Trophoblast cell (in vitro differentiated cells and primary cell): ENCODE results near the gene ZMYND8.
"Not testable (repeated sequence)": the region's sequence is repeated elsewhere in the genome, so short reads cannot be mapped to it uniquely, and the experiment has no call there.

Experiments used
- DNase-seq, 2 donors: peaks; one replicate each; pipeline ENCODE4 v3.0.0-alpha.2; 2016
- H2AFZ ChIP-seq: 2 replicates; pipeline ENCODE4 v1.6.1; 2013; ENCODE audit warnings: low read length, moderate library complexity, mild to moderate bottlenecking; ENCODE audit not compliant: insufficient read depth, poor library complexity
- H2AK5ac ChIP-seq: 2 replicates; pipeline ENCODE4 v1.6.1; 2013; ENCODE audit warnings: mild to moderate bottlenecking, low read length
- H2BK120ac ChIP-seq: 2 replicates; pipeline ENCODE4 v1.6.1; 2013; ENCODE audit warnings: low read length, mild to moderate bottlenecking, moderate library complexity; ENCODE audit not compliant: insufficient read depth, poor library complexity
- H2BK12ac ChIP-seq: 2 replicates; pipeline ENCODE4 v1.6.1; 2013; ENCODE audit warnings: mild to moderate bottlenecking, low read length, moderate library complexity
- H2BK5ac ChIP-seq: 2 replicates; pipeline ENCODE4 v1.6.1; 2013; ENCODE audit warnings: low read length, low read depth, moderate library complexity, mild to moderate bottlenecking; ENCODE audit not compliant: poor library complexity
- H3K14ac ChIP-seq: 2 replicates; pipeline ENCODE4 v1.6.1; 2013; ENCODE audit warnings: mild to moderate bottlenecking, low read length
- H3K18ac ChIP-seq: 2 replicates; pipeline ENCODE4 v1.6.1; 2013; ENCODE audit warnings: mild to moderate bottlenecking, low read length
- H3K23ac ChIP-seq: 2 replicates; pipeline ENCODE4 v1.6.1; 2013; ENCODE audit warnings: low read length
- H3K27ac ChIP-seq: 2 replicates; pipeline ENCODE4 v1.5.1; 2013; ENCODE audit warnings: low read depth, mild to moderate bottlenecking, inconsistent platforms, low read length, moderate library complexity
- H3K27me3 ChIP-seq: 2 replicates; pipeline ENCODE4 v1.6.1; 2013; ENCODE audit warnings: inconsistent platforms, mild to moderate bottlenecking, low read length, moderate library complexity; ENCODE audit not compliant: insufficient read depth
- H3K36me3 ChIP-seq, 2 experiments: 1 replicate in 1 of 2; 2 replicates in 1 of 2; pipeline ENCODE4 v1.6.1; 2013; ENCODE audit warnings: low read length in 2 of 2, mild to moderate bottlenecking in 2 of 2, moderate library complexity in 1 of 2; ENCODE audit not compliant: insufficient read depth in 2 of 2, control insufficient read depth in 1 of 2
- H3K4ac ChIP-seq: 2 replicates; pipeline ENCODE4 v1.6.1; 2013; ENCODE audit warnings: low read depth, mild to moderate bottlenecking, low read length, moderate library complexity
- H3K4me1 ChIP-seq, 2 experiments: 1 replicate in 1 of 2; 2 replicates in 1 of 2; pipeline ENCODE4 v1.6.1; 2013; ENCODE audit warnings: low read length in 2 of 2, mild to moderate bottlenecking in 2 of 2, moderate library complexity in 1 of 2; ENCODE audit not compliant: insufficient read depth in 2 of 2, control insufficient read depth in 1 of 2
- H3K4me2 ChIP-seq: 2 replicates; pipeline ENCODE4 v1.6.1; 2013; ENCODE audit warnings: inconsistent platforms, mild to moderate bottlenecking, low read length, moderate library complexity
- H3K4me3 ChIP-seq: 2 replicates; pipeline ENCODE4 v1.5.1; 2013; ENCODE audit warnings: mild to moderate bottlenecking, low read depth, low read length, inconsistent platforms
- H3K79me1 ChIP-seq: one replicate; pipeline ENCODE4 v1.6.1; 2013; ENCODE audit warnings: low read length
- H3K79me2 ChIP-seq: 2 replicates; pipeline ENCODE4 v1.6.1; 2013; ENCODE audit warnings: low read length, mild to moderate bottlenecking; ENCODE audit not compliant: control insufficient read depth, insufficient read depth, poor library complexity
- H3K9ac ChIP-seq: 2 replicates; pipeline ENCODE4 v1.6.1; 2013; ENCODE audit warnings: mild to moderate bottlenecking, low read length
- H3K9me3 ChIP-seq: 2 replicates; pipeline ENCODE4 v1.6.1; 2013; ENCODE audit warnings: low read depth, mild to moderate bottlenecking, control low read depth, inconsistent platforms, low read length; ENCODE audit not compliant: insufficient read depth
- H4K12ac ChIP-seq: 2 replicates; pipeline ENCODE4 v1.6.1; 2013; ENCODE audit warnings: low read depth, mild to moderate bottlenecking, low read length, moderate library complexity
- H4K8ac ChIP-seq: 2 replicates; pipeline ENCODE4 v1.6.1; 2013; ENCODE audit warnings: low read depth, mild to moderate bottlenecking, low read length, moderate library complexity
- H4K91ac ChIP-seq: one replicate; pipeline ENCODE4 v1.6.1; 2013; ENCODE audit warnings: low read depth, mild to moderate bottlenecking, low read length, moderate library complexity
- WGBS: extraction: QIAGEN DNeasy Blood & Tissue Kit; methylation state at CpG from one replicate; pipeline ENCODE4 v1.1.7; 2013; ENCODE audit warnings: missing lambda C conversion rate; ENCODE audit not compliant: insufficient read length, insufficient coverage; ENCODE audit errors: extremely low coverage; 5-methylcytosine and 5-hydroxymethylcytosine counted together

Gene ZMYND8

DNA sequence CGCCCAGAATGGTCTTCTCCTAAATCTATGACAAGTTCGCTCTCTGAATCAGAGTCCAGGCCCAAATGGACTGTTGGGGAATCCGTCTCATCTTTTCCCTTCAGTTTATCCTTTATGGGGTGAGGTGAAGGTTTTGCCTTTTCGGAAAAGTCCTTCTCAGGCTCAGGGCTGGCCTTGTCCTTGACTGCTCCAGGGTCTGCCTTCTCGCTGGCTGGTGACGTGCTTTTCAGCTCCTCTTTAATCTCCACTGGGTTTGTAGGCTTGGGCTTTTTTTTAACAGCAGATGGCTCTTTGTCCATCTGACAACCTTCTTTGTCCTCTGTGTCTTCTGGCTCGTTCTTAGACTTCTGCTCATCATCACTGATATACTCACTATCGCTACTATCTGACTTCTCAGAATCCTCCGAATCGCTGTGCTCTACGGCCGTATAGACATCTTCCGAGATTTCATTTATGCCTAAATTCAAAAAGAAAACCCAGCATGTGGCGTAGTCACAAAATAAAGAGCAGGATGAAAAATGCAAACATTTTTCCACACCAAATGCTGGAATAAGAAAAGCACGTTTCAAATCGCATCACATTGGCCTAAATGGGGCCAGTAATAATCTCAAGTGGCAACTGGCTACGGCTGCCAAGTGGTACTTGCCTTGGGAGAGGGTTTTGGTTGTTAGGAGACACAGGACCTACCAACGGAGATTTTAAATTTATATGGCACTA is 110.3 kb downstream of the ZMYND8 start:
- Histone ChIP-seq H3K79me1 (no peaks in the 10 kb centered on the region), H2BK120ac (no peak overlapping the region), H3K23ac (no peak overlapping the region), H3K79me2 (no peaks in the 10 kb centered on the region), H2BK5ac (no peak overlapping the region), H3K9ac (no peak overlapping the region), H3K4me3 (no peak overlapping the region), H3K14ac (no peak overlapping the region), H3K9me3 (peaks cover 2% of the 10 kb centered on the region), H3K27ac (no peak overlapping the region), H3K4me1 (no peaks in the 10 kb centered on the region), H4K12ac (no peak overlapping the region), H3K4ac (no peak overlapping the region), H3K18ac (no peak overlapping the region), H2AFZ (no peak overlapping the region), H3K27me3 (no peaks in the 10 kb centered on the region), H2AK5ac (no peak overlapping the region), H3K4me2 (no peak overlapping the region), H2BK12ac (no peak overlapping the region), H4K8ac (no peak overlapping the region), H4K91ac (no peak overlapping the region), H3K36me3 (peaks cover 39 to 66% of the 10 kb centered on the region in 2 experiments)
- no peak for DNase-seq
- WGBS = no CpG with 5 or more reads among the region's 18 CpGs

DNA sequence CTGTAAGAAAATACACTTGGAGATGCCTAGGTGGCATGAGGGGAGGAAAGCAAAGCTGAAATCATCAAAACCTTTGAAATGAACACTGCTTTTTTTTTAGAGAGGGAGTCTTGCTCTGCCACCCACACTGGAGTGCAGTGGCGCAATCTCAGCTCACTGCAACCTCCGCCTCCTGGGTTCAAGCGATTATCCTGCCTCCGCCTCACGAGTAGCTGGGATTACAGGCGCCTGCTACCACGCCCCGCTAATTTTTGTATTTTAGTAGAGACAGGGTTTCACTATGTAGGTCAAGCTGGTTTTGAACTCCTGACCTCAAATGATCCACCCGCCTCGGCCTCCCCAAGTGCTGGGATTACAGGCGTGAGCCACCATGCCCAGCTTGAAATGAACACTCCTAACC is 111.3 kb downstream of the ZMYND8 start:
- not testable (repeated sequence) for H4K91ac ChIP-seq, H2AFZ ChIP-seq, H3K79me2 ChIP-seq, DNase-seq, H2BK5ac ChIP-seq, H4K12ac ChIP-seq, H3K4me2 ChIP-seq, H3K18ac ChIP-seq, H3K4me1 ChIP-seq, H3K23ac ChIP-seq, H3K4ac ChIP-seq, H3K9ac ChIP-seq, H3K27me3 ChIP-seq, H4K8ac ChIP-seq, H2BK12ac ChIP-seq, H3K27ac ChIP-seq, H3K79me1 ChIP-seq, H3K4me3 ChIP-seq, H3K14ac ChIP-seq, H3K9me3 ChIP-seq, H2BK120ac ChIP-seq, H2AK5ac ChIP-seq
- no CpG with 5 or more reads among the region's 11 CpGs for WGBS
- H3K36me3 ChIP-seq = peaks cover 38 to 57% of the 10 kb centered on the region in 2 experiments

DNA sequence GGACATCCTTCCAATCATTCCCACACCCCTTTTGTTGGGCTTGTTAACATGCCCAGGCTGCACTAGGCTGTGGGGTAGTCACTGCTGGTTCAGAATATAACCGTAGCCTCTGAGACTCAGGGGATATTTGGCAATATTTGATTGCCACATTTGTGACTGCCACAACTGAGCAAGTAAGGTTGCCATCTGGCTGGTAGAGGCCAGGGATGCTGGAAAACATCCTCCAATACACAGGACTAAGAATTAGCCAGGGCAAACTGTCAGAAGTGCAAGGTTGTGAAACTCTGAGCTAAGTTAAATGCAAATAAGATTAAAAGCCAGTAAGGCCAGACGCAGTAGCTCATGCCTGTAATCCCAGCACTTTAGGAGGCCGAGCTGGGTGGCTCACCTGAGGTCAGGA is 112.0 kb downstream of the ZMYND8 start:
- Histone ChIP-seq H3K36me3 (peaks cover 34 to 51% of the 10 kb centered on the region in 2 experiments), H3K4me2 (no peak overlapping the region), H2BK120ac (no peak overlapping the region), H3K27me3 (no peaks in the 10 kb centered on the region), H3K9ac (no peak overlapping the region), H3K79me2 (no peaks in the 10 kb centered on the region), H3K4ac (no peak overlapping the region), H4K12ac (no peak overlapping the region), H2BK5ac (no peak overlapping the region), H4K8ac (no peak overlapping the region), H2BK12ac (no peak overlapping the region), H3K79me1 (no peaks in the 10 kb centered on the region), H3K23ac (no peak overlapping the region), H3K18ac (no peak overlapping the region), H4K91ac (no peak overlapping the region), H2AK5ac (no peak overlapping the region), H3K14ac (no peak overlapping the region), H3K27ac (no peak overlapping the region), H3K4me1 (no peaks in the 10 kb centered on the region), H3K4me3 (no peak overlapping the region), H2AFZ (no peak overlapping the region), H3K9me3 (no peaks in the 10 kb centered on the region)
- no peak for DNase-seq
- no CpG with 5 or more reads among the region's 3 CpGs for WGBS

DNA sequence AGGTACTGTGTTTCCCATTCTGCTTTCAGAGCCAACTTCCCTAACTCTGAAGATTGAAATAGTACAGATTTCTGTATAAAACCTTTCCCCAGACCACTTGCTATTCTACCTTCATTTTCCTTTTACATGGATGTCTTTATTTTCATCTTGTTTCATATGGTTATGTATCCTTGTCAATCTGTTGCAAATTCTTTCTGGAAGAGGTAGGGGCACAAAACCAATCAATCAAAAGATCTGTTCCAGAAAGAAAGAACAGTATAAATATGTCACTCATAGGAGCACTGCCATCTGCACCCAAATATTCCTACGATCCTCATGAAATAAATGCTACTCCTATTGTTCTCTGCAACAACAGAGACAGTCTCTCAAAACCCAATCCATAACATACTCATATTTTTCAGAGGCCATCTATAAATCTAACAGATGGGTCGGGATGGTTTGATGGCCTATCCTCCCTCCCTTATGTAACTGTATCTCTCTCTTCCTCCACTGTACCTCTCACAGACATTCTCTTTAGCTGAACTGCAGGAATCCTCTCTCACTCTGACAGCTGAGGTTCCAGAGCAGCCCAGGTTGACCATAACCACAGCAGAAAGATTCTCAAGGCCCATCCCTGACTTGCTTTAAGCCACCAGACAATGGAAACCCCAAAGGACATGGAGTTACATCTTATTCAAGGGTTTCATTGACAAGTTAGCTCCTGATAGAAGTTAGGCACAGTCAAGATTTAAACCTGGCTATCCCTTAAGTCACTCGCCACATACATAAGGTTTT is 112.8 kb downstream of the ZMYND8 start:
- H2AFZ ChIP-seq = no peak overlapping the region
- no peak overlapping the region for H3K23ac ChIP-seq
- no peak overlapping the region for H2BK120ac ChIP-seq
- H3K27me3 ChIP-seq = no peaks in the 10 kb centered on the region
- H3K4me2 ChIP-seq = no peak overlapping the region
- no peak overlapping the region for H2BK12ac ChIP-seq
- peaks cover 36 to 52% of the 10 kb centered on the region in 2 experiments for H3K36me3 ChIP-seq
- no peaks in the 10 kb centered on the region for H3K79me1 ChIP-seq
- no peaks in the 10 kb centered on the region for H3K4me1 ChIP-seq
- no peak overlapping the region for H3K9ac ChIP-seq
- no peaks in the 10 kb centered on the region for H3K9me3 ChIP-seq
- H3K27ac ChIP-seq = no peak overlapping the region
- H3K79me2 ChIP-seq = no peaks in the 10 kb centered on the region
- H4K12ac ChIP-seq = no peak overlapping the region
- H2BK5ac ChIP-seq = no peak overlapping the region
- H3K14ac ChIP-seq = no peak overlapping the region
- H3K4ac ChIP-seq = no peak overlapping the region
- H3K4me3 ChIP-seq = no peak overlapping the region
- DNase-seq = no peak
- no peak overlapping the region for H3K18ac ChIP-seq
- no peak overlapping the region for H4K8ac ChIP-seq
- H2AK5ac ChIP-seq = no peak overlapping the region
- H4K91ac ChIP-seq = no peak overlapping the region
- no CpG with 5 or more reads among the region's 3 CpGs for WGBS
